PC-3 (cell line): ENCODE measurements around the gene TRIM47. TPM values are rescaled to one million over a fixed set of nuclear protein-coding genes. Genes with fewer than 3 reads are reported as not detected.

Experiments used
- ATAC-seq: fragments of 200-7000 bp; cut with Tn5 transposase; 2 replicates; pipeline ENCODE4 v1.9.1; 2020; ENCODE audit warnings: mild to moderate bottlenecking, moderate library complexity
- BruUV-seq: library from RNA; stranded (reverse); fragments of 400-500 nt; replicated peaks from 2 replicates; lab custom pipeline; 2021; lab: Mats Ljungman, UMichigan
- CTCF ChIA-PET: fragments of 300-600 bp; sonication (Branson Sonifier 250); formaldehyde crosslinking; loops from one replicate; lab custom pipeline; 2022; ENCODE audit warnings: antibody characterized with exemption; lab: Charles Lee
- POLR2A ChIA-PET: fragments of 300-600 bp; sonication (Branson Sonifier 250); formaldehyde crosslinking; loops from one replicate; lab custom pipeline; 2022; ENCODE audit warnings: antibody characterized with exemption; ENCODE audit not compliant: unreplicated experiment; lab: Charles Lee
- DNase-seq: peaks from one replicate; pipeline ENCODE4 v3.0.0-alpha.2; 2015
- H2AFZ ChIP-seq: fragments of 300-600 bp; sonication (generic); 2 replicates; pipeline ENCODE4 v1.6.0; 2016; ENCODE audit warnings: antibody characterized with exemption, low read length
- H3F3A ChIP-seq: fragments of 300-600 bp; sonication (generic); one replicate; pipeline ENCODE4 v1.6.0; 2017; ENCODE audit warnings: antibody characterized with exemption, low read length, control low read depth, mild to moderate bottlenecking; ENCODE audit not compliant: unreplicated experiment
- H3K27ac ChIP-seq: fragments of 300-600 bp; sonication (generic); 2 replicates; pipeline ENCODE4 v1.5.1; 2016; ENCODE audit warnings: mild to moderate bottlenecking, low read length
- H3K27me3 ChIP-seq: fragments of 300-600 bp; sonication (generic); 2 replicates; pipeline ENCODE4 v1.6.1; 2016; ENCODE audit warnings: low read length, mixed read lengths
- H3K36me3 ChIP-seq: fragments of 300-600 bp; sonication (generic); 2 replicates; pipeline ENCODE4 v1.6.1; 2016; ENCODE audit warnings: low read depth, mixed run types, low read length, mixed read lengths
- H3K4me1 ChIP-seq: fragments of 300-600 bp; sonication (generic); 2 replicates; pipeline ENCODE4 v1.5.1; 2016; ENCODE audit warnings: low read length; ENCODE audit not compliant: insufficient read depth
- H3K4me2 ChIP-seq: fragments of 300-600 bp; sonication (generic); 2 replicates; pipeline ENCODE4 v1.6.0; 2016; ENCODE audit warnings: low read length
- H3K4me3 ChIP-seq: fragments of 300-600 bp; sonication (generic); 2 replicates; pipeline ENCODE4 v1.5.1; 2016; ENCODE audit warnings: mild to moderate bottlenecking, low read length, mixed read lengths
- H3K79me2 ChIP-seq: fragments of 300-600 bp; sonication (generic); 2 replicates; pipeline ENCODE4 v1.6.1; 2017; ENCODE audit warnings: low read length, mixed read lengths
- H3K9ac ChIP-seq: fragments of 300-600 bp; sonication (generic); 2 replicates; pipeline ENCODE4 v1.6.0; 2016; ENCODE audit warnings: mild to moderate bottlenecking, low read length
- H3K9me2 ChIP-seq: fragments of 300-600 bp; sonication (generic); replicated peaks from 2 replicates; pipeline ENCODE4 v1.6.1; 2016; ENCODE audit warnings: mixed run types, low read length, mixed read lengths
- H3K9me3 ChIP-seq: fragments of 300-600 bp; sonication (generic); 2 replicates; pipeline ENCODE4 v1.6.1; 2016; ENCODE audit warnings: low read length, mixed read lengths
- H4K20me1 ChIP-seq: fragments of 300-600 bp; sonication (generic); 2 replicates; pipeline ENCODE4 v1.6.1; 2016; ENCODE audit warnings: low read length, mixed read lengths
- EZH2 ChIP-seq: fragments of 300-600 bp; sonication (generic); IDR thresholded peaks from one replicate; pipeline ENCODE4 v1.6.1; 2017; ENCODE audit warnings: antibody characterized with exemption, mild to moderate bottlenecking, low read length; ENCODE audit not compliant: unreplicated experiment
- EZH2phosphoT487 ChIP-seq: fragments of 300-600 bp; sonication (generic); IDR thresholded peaks from 2 replicates; pipeline ENCODE4 v1.6.1; 2018; ENCODE audit warnings: mild to moderate bottlenecking, antibody characterized with exemption, low read length, borderline replicate concordance
- intact Hi-C: fragments of 100-400 bp; cut with micrococcal nuclease; formaldehyde crosslinking; loops from 2 replicates; pipeline ENCODE4 v1.9.0; 2023
- total RNA-seq: library from RNA; depleted of rRNA; stranded (reverse); fragments of >200 nt; gene quantifications from 2 replicates; pipeline ENCODE4 v1.2.3, GENCODE V29; 2014
- TF ChIP-seq, protein P1 (sequence below): fragments of 300-600 bp; sonication (generic); conservative IDR thresholded peaks from 2 replicates; pipeline ENCODE4 v1.5.1; 2017; ENCODE audit warnings: antibody characterized with exemption, low read depth, mild to moderate bottlenecking, low read length

Gene TRIM47
- total RNA-seq, 1 experiment from 2014 or later = 73.7 TPM

GRCh38 chr17:75875182-75875939 lies 3.0 kb downstream of the TRIM47 start:
- Histone ChIP-seq H3K9me3 (no peaks in the 10 kb centered on the region), H3K27me3 (no peaks in the 10 kb centered on the region), H2AFZ (peak overlapping the region; percentile 58), H3K27ac (peak overlapping the region; percentile 92), H3K4me2 (peak overlapping the region; percentile 85), H3K79me2 (peaks cover 23% of the 10 kb centered on the region), H3K4me1 (peaks cover 30% of the 10 kb centered on the region), H4K20me1 (no peaks in the 10 kb centered on the region), H3F3A (no peaks in the 10 kb centered on the region), H3K9ac (peak overlapping the region; percentile 87), H3K9me2 (no peaks in the 10 kb centered on the region), H3K4me3 (peak overlapping the region; percentile 71), H3K36me3 (peaks cover 3% of the 10 kb centered on the region; the same call in 1 of the 2 replicates)
- ATAC-seq = no peak
- TF ChIP-seq EZH2 (no peak), EZH2phosphoT487 (no peak)
- TF ChIP-seq, protein P1, sequence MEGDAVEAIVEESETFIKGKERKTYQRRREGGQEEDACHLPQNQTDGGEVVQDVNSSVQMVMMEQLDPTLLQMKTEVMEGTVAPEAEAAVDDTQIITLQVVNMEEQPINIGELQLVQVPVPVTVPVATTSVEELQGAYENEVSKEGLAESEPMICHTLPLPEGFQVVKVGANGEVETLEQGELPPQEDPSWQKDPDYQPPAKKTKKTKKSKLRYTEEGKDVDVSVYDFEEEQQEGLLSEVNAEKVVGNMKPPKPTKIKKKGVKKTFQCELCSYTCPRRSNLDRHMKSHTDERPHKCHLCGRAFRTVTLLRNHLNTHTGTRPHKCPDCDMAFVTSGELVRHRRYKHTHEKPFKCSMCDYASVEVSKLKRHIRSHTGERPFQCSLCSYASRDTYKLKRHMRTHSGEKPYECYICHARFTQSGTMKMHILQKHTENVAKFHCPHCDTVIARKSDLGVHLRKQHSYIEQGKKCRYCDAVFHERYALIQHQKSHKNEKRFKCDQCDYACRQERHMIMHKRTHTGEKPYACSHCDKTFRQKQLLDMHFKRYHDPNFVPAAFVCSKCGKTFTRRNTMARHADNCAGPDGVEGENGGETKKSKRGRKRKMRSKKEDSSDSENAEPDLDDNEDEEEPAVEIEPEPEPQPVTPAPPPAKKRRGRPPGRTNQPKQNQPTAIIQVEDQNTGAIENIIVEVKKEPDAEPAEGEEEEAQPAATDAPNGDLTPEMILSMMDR = no peak
- ChIA-PET CTCF (interaction anchor here (0.5 to 1.5 kb wide), 10 partner anchors 15 to 670 kb away, joined by 3 to 8 read pairs (median 4); partner anchors contain the start of genes GALK1, TRIM65 and WBP2), POLR2A (interaction anchor here (1.0 to 1.4 kb wide), 2 partner anchors 20 to 95 kb away, joined by 7 to 15 read pairs; partner anchors contain the start of gene WBP2)
- no TSS peak for BruUV-seq
- intact Hi-C loops = no loop called here
- DNase-seq = no peak

- Histone ChIP-seq H3K9me3 (no peaks in the 10 kb centered on the region), H3K4me3 (no peak overlapping the region), H3F3A (no peaks in the 10 kb centered on the region), H3K4me2 (no peak overlapping the region), H3K9ac (no peak overlapping the region), H3K4me1 (peaks cover 33% of the 10 kb centered on the region), H4K20me1 (no peaks in the 10 kb centered on the region), H3K27me3 (no peaks in the 10 kb centered on the region), H3K79me2 (peaks cover 23% of the 10 kb centered on the region), H2AFZ (no peak overlapping the region), H3K27ac (no peak overlapping the region), H3K9me2 (no peaks in the 10 kb centered on the region), H3K36me3 (peaks cover 3% of the 10 kb centered on the region; the same call in 1 of the 2 replicates)
- DNase-seq (no peak), ATAC-seq (no peak)
- ChIA-PET POLR2A (interaction anchor here (1.0 kb wide), 1 partner anchor 95 kb away, joined by 15 read pairs; no protein-coding TSS in a partner anchor), CTCF (interaction anchor here (1.5 kb wide), 1 partner anchor 94 kb away, joined by 5 read pairs; a partner anchor contains a TSS)
- no TSS peak for BruUV-seq
- intact Hi-C loops = no loop called here
- TF ChIP-seq EZH2phosphoT487 (no peak), EZH2 (no peak)
- TF ChIP-seq, protein P1 = no peak
Observed at GRCh38 chr17:75874323-75875181, 3.8 kb downstream of the TRIM47 start.
